HL-60 (cell line): Measurements from ENCODE around the gene CCDC187.

Source experiments
- DNase-seq, 2 experiments: peaks; one replicate each; pipeline ENCODE4 v3.0.0-alpha.2; 2010 to 2020; ENCODE audit warnings: low read depth in 1 of 2, low spot score in 1 of 2
- H3K27ac ChIP-seq: fragments of 250-450 bp; sonication (Bioruptor Pico); replicated peaks from 2 replicates; pipeline ENCODE4 v1.5.1; 2020; ENCODE audit warnings: mild to moderate bottlenecking, moderate library complexity
- H3K27me3 ChIP-seq: fragments of 250-450 bp; sonication (Bioruptor Pico); 2 replicates; pipeline ENCODE4 v1.5.1; 2021; ENCODE audit warnings: mild to moderate bottlenecking, moderate library complexity; ENCODE audit not compliant: insufficient read depth, poor library complexity, severe bottlenecking
- H3K4me3 ChIP-seq: replicated peaks from 2 replicates; pipeline ENCODE4 v1.5.1; 2011; ENCODE audit warnings: mild to moderate bottlenecking, control low read depth, low read length; ENCODE audit not compliant: insufficient read depth
- CTCF ChIP-seq: IDR thresholded peaks from one replicate; pipeline ENCODE4 v1.5.1; 2011; ENCODE audit warnings: low read length, control low read depth, inconsistent platforms; ENCODE audit not compliant: insufficient read depth
- GABPA ChIP-seq: IDR thresholded peaks from 2 replicates; pipeline ENCODE4 v1.6.1; 2012; ENCODE audit warnings: low read depth
- POLR2AphosphoS5 ChIP-seq: IDR thresholded peaks from 2 replicates; pipeline ENCODE4 v1.6.1; 2012; ENCODE audit warnings: low read depth
- REST ChIP-seq: IDR thresholded peaks from 2 replicates; pipeline ENCODE4 v1.6.1; 2012; ENCODE audit warnings: low read depth; ENCODE audit not compliant: insufficient replicate concordance
- SPI1 ChIP-seq: IDR thresholded peaks from 2 replicates; pipeline ENCODE4 v1.6.1; 2012; ENCODE audit warnings: low read depth, mild to moderate bottlenecking, borderline replicate concordance

Gene CCDC187

GRCh38 chr9:136257381-136258298, 46.3 kb downstream of the CCDC187 start:
- no peak overlapping the region for H3K4me3 ChIP-seq
- H3K27me3 ChIP-seq = peaks cover 4% of the 10 kb centered on the region
- DNase-seq = no peak
- TF ChIP-seq POLR2AphosphoS5 = no peak
- no peak for TF ChIP-seq SPI1
- TF ChIP-seq GABPA = no peak
- no peak for TF ChIP-seq REST
- no peak for TF ChIP-seq CTCF
- H3K27ac ChIP-seq = no peak overlapping the region

GRCh38 chr9:136255896-136256890, 47.7 kb downstream of the CCDC187 start:
- Histone ChIP-seq H3K27me3 (peaks cover 4% of the 10 kb centered on the region), H3K4me3 (no peak overlapping the region), H3K27ac (no peak overlapping the region)
- no peak for TF ChIP-seq POLR2AphosphoS5
- no peak for TF ChIP-seq CTCF
- TF ChIP-seq REST = no peak
- no peak for TF ChIP-seq SPI1
- no peak for TF ChIP-seq GABPA
- DNase-seq = no peak

GRCh38 chr9:136255166-136255538, 48.7 kb downstream of the CCDC187 start:
- Histone ChIP-seq H3K27me3 (peaks cover 4% of the 10 kb centered on the region), H3K27ac (no peak overlapping the region), H3K4me3 (no peak overlapping the region)
- TF ChIP-seq REST = no peak
- no peak for TF ChIP-seq POLR2AphosphoS5
- TF ChIP-seq CTCF = no peak
- no peak for TF ChIP-seq SPI1
- no peak for TF ChIP-seq GABPA
- no peak for DNase-seq
